A673 (cell line): ENCODE measurements around the gene TNFRSF18. TPM values are rescaled to one million over a fixed set of nuclear protein-coding genes. Genes with fewer than 3 reads are reported as not detected.
"Not testable (repeated sequence)": the region's sequence is repeated elsewhere in the genome, so short reads cannot be mapped to it uniquely, and the experiment has no call there.

Experiments
- BruUV-seq: library from RNA; stranded (reverse); fragments of 400-500 nt; replicated peaks from 2 replicates; lab custom pipeline; 2021; lab: Mats Ljungman, UMichigan
- CTCF ChIA-PET: fragments of 300-600 bp; sonication (Branson Sonifier 250); formaldehyde crosslinking; loops from one replicate; lab custom pipeline; 2022; ENCODE audit warnings: antibody characterized with exemption; lab: Charles Lee
- POLR2A ChIA-PET: fragments of 300-600 bp; sonication (Branson Sonifier 250); formaldehyde crosslinking; loops from one replicate; lab custom pipeline; 2022; ENCODE audit warnings: antibody characterized with exemption; ENCODE audit not compliant: low non-redundant PET; lab: Charles Lee
- DNase-seq: peaks from one replicate; pipeline ENCODE4 v3.0.0-alpha.2; 2015; ENCODE audit warnings: low spot score
- H3K27ac ChIP-seq: fragments of 200-600 bp; sonication (generic); 2 replicates; pipeline ENCODE4 v1.5.1; 2016; ENCODE audit warnings: mixed run types, low read depth, mild to moderate bottlenecking, mixed read lengths, antibody characterized with exemption, low read length; ENCODE audit not compliant: poor library complexity, severe bottlenecking
- H3K27me3 ChIP-seq: fragments of 200-600 bp; sonication (generic); replicated peaks from 2 replicates; pipeline ENCODE4 v1.6.1; 2017; ENCODE audit warnings: mixed run types, low read depth, mild to moderate bottlenecking, mixed read lengths, antibody characterized with exemption, low read length; ENCODE audit not compliant: insufficient read depth, poor library complexity
- H3K36me3 ChIP-seq: fragments of 200-600 bp; sonication (generic); 2 replicates; pipeline ENCODE4 v1.6.1; 2016; ENCODE audit warnings: mixed run types, mild to moderate bottlenecking, mixed read lengths, antibody characterized with exemption, low read length; ENCODE audit not compliant: insufficient read depth, poor library complexity, severe bottlenecking
- H3K4me1 ChIP-seq: fragments of 200-600 bp; sonication (generic); 2 replicates; pipeline ENCODE4 v1.6.1; 2017; ENCODE audit warnings: mixed run types, mild to moderate bottlenecking, mixed read lengths, antibody characterized with exemption, low read length; ENCODE audit not compliant: insufficient read depth, poor library complexity, severe bottlenecking
- H3K4me3 ChIP-seq: fragments of 200-600 bp; sonication (generic); 2 replicates; pipeline ENCODE4 v1.5.1; 2016; ENCODE audit warnings: low read depth, mixed run types, mild to moderate bottlenecking, mixed read lengths, low read length; ENCODE audit not compliant: poor library complexity, severe bottlenecking
- H3K9me3 ChIP-seq: fragments of 200-600 bp; sonication (generic); 2 replicates; pipeline ENCODE4 v1.6.1; 2016; ENCODE audit warnings: mixed run types, low read depth, mild to moderate bottlenecking, mixed read lengths, antibody characterized with exemption, low read length; ENCODE audit not compliant: poor library complexity, severe bottlenecking
- CTCF ChIP-seq: fragments of 300-800, 200-600 bp; sonication (generic); conservative IDR thresholded peaks from 2 replicates; pipeline ENCODE4 v1.5.1; 2017; ENCODE audit warnings: low read depth, mild to moderate bottlenecking, antibody characterized with exemption, low read length, moderate library complexity, mixed read lengths
- EZH2 ChIP-seq: fragments of 200-600 bp; sonication (generic); IDR thresholded peaks from 2 replicates; pipeline ENCODE4 v1.6.1; 2017; ENCODE audit warnings: borderline replicate concordance, low read depth, mild to moderate bottlenecking, mixed read lengths, antibody characterized with exemption, low read length; ENCODE audit not compliant: poor library complexity, severe bottlenecking
- intact Hi-C: fragments of 100-400 bp; cut with micrococcal nuclease; formaldehyde crosslinking; loops from one replicate; pipeline ENCODE4 v1.10.0; 2022; ENCODE audit not compliant: unreplicated experiment
- total RNA-seq: library from RNA; stranded (reverse); gene quantifications from 2 replicates; pipeline ENCODE4 v1.2.3, GENCODE V29; 2021

TNFRSF18 gene
- total RNA-seq, 1 experiment from 2014 or later = 0.77 TPM

GRCh38 chr1:1178794-1179331, 27.5 kb downstream of the TNFRSF18 start:
- intact Hi-C loops = no loop called here
- no peak for DNase-seq
- no TSS peak for BruUV-seq
- H3K27ac ChIP-seq = no peak overlapping the region
- ChIA-PET CTCF (no interaction called here), POLR2A (interaction anchor here (0.6 kb wide), 1 partner anchor 14 kb away, joined by 3 read pairs; no protein-coding TSS in a partner anchor)
- H3K36me3 ChIP-seq = no peaks in the 10 kb centered on the region
- H3K27me3 ChIP-seq = no peaks in the 10 kb centered on the region
- no peak overlapping the region for H3K4me3 ChIP-seq
- H3K9me3 ChIP-seq = no peaks in the 10 kb centered on the region
- no peak for TF ChIP-seq EZH2
- no peak for TF ChIP-seq CTCF
- no peaks in the 10 kb centered on the region for H3K4me1 ChIP-seq

DNA sequence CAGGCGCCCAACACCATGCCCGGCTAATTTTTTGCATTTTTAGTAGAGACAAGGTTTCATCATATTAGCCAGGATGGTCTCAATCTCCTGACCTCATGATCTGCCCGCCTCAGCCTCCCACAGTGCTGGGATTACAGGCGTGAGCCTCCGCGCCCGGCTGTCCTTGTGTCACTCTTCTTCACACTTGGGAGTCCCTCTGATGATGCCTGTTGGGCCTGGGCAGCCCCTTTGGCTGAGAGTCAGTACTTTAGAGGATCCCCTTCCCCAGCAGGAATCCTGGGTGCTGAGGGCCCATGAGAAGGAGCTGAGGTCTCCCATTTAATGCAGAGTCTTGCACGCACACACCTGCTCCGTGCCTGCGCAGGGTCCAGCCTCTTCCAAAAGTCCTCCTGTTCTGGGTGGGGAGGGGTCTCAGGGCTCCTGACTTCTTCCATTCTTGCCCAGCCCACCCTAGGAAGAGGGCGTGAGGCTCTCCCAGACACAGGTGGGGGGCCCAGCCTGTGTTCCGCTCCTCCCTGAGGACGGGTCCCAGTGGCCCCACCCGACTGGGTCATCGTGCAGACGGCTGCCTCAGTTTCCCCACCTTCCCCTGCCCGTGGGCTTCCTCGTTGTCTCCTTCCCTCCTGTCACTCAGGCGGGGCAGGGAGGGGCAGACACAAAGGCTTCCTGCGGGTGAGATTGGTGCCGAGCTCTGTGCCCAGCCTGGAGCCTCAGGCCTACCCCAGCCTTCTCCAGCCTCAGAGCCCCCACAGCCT, 28.8 kb downstream of the TNFRSF18 start:
- H3K27me3 ChIP-seq = no peaks in the 10 kb centered on the region
- no peaks in the 10 kb centered on the region for H3K36me3 ChIP-seq
- intact Hi-C loops = no loop called here
- no peak overlapping the region for H3K4me3 ChIP-seq
- no peak overlapping the region for H3K27ac ChIP-seq
- no peaks in the 10 kb centered on the region for H3K9me3 ChIP-seq
- no peak for DNase-seq
- no peak for TF ChIP-seq CTCF
- TF ChIP-seq EZH2 = no peak
- H3K4me1 ChIP-seq = no peaks in the 10 kb centered on the region
- POLR2A ChIA-PET = no interaction called here
- no TSS peak for BruUV-seq
- CTCF ChIA-PET = no interaction called here

DNA sequence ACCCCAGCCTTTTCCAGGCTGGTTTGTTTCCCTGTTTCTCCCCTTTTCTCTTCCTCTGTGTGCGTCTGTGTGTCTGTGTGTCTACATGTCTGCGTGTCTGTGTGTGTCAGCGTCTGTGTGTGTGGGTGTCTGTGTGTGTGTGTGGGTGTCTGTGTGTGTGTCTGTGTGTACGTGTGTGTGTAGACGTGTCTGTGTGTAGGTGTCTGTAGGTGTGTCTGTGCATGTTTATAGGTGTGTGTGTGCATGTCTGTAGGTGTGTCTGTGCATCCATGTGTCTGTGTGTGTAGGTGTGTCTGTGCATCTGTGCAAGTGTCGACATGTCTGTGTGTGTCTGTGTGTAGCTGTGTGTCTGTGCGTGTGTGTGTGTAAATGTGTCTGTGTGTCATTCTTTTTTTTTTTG, 29.5 kb downstream of the TNFRSF18 start:
- Histone ChIP-seq H3K27ac (no peak overlapping the region), H3K36me3 (no peaks in the 10 kb centered on the region), H3K27me3 (no peaks in the 10 kb centered on the region), H3K4me1 (peaks cover under 1% of the 10 kb centered on the region), H3K9me3 (no peaks in the 10 kb centered on the region), H3K4me3 (no peak overlapping the region)
- no peak for TF ChIP-seq CTCF
- TF ChIP-seq EZH2 = no peak
- no TSS peak for BruUV-seq
- intact Hi-C loops = no loop called here
- POLR2A ChIA-PET = no interaction called here
- CTCF ChIA-PET = no interaction called here
- no peak for DNase-seq

- H3K36me3 ChIP-seq, H3K27ac ChIP-seq, intact Hi-C loops, DNase-seq, H3K27me3 ChIP-seq, H3K9me3 ChIP-seq, BruUV-seq, POLR2A ChIA-PET, H3K4me3 ChIP-seq, H3K4me1 ChIP-seq, CTCF ChIA-PET: not testable (repeated sequence)
Observed at GRCh38 chr1:1176063-1176761, 30.2 kb downstream of the TNFRSF18 start.
